SK-N-SH treated with all-trans-retinoic acid at 6 μM for 48 hours (cell line): ENCODE results near the gene MGLL.
A peak's percentile ranks its signal among the peaks of the same experiment; 100 is the strongest.

Source experiments
- ATAC-seq: fragments of 200-7000 bp; cut with Tn5 transposase; 3 replicates; pipeline ENCODE4 v1.9.1; 2020; ENCODE audit warnings: mild to moderate bottlenecking, moderate library complexity
- ARNTL ChIP-seq: fragments of 450-650 bp; formaldehyde crosslinking; IDR thresholded peaks from 2 replicates; pipeline ENCODE4 v1.5.0; 2020; ENCODE audit warnings: low read depth, mild to moderate bottlenecking, moderate library complexity, borderline replicate concordance
- BACH2 ChIP-seq: fragments of 250-450 bp; sonication (Bioruptor Pico); IDR thresholded peaks from 2 replicates; pipeline ENCODE4 v1.9.0; 2021; ENCODE audit warnings: mild to moderate bottlenecking, borderline replicate concordance
- CSDC2 ChIP-seq: fragments of 250-450 bp; sonication (Bioruptor Pico); IDR thresholded peaks from 2 replicates; pipeline ENCODE4 v1.5.0; 2020; ENCODE audit warnings: mild to moderate bottlenecking, moderate library complexity
- ESRRG ChIP-seq: fragments of 250-450 bp; sonication (Bioruptor Pico); IDR thresholded peaks from 2 replicates; pipeline ENCODE4 v1.6.1; 2021; ENCODE audit warnings: mild to moderate bottlenecking
- GLIS3 ChIP-seq: fragments of 250-450 bp; sonication (Bioruptor Pico); IDR thresholded peaks from 2 replicates; pipeline ENCODE4 v1.5.0; 2020; ENCODE audit warnings: mild to moderate bottlenecking, moderate library complexity
- ISL1 ChIP-seq: fragments of 250-450 bp; sonication (Bioruptor Pico); IDR thresholded peaks from 2 replicates; pipeline ENCODE4 v2.1.2; 2022; ENCODE audit warnings: mild to moderate bottlenecking, moderate library complexity
- OSR1 ChIP-seq: fragments of 250-450 bp; sonication (Bioruptor Pico); IDR thresholded peaks from 2 replicates; pipeline ENCODE4 v1.8.0; 2022; ENCODE audit warnings: moderate library complexity, mild to moderate bottlenecking, inconsistent platforms
- PPARA ChIP-seq: fragments of 250-450 bp; sonication (Bioruptor Pico); IDR thresholded peaks from 2 replicates; pipeline ENCODE4 v1.5.0; 2020; ENCODE audit warnings: mild to moderate bottlenecking, borderline replicate concordance
- RARB ChIP-seq: fragments of 250-450 bp; sonication (Bioruptor Pico); IDR thresholded peaks from 2 replicates; pipeline ENCODE4 v1.8.0; 2021; ENCODE audit warnings: mild to moderate bottlenecking, moderate library complexity
- SNAI2 ChIP-seq: fragments of 250-450 bp; sonication (Bioruptor Pico); IDR thresholded peaks from 2 replicates; pipeline ENCODE4 v1.5.0; 2020; ENCODE audit warnings: mild to moderate bottlenecking, moderate library complexity
- TCF4 ChIP-seq: fragments of 250-450 bp; sonication (Bioruptor Pico); IDR thresholded peaks from 2 replicates; pipeline ENCODE4 v1.8.0; 2021; ENCODE audit warnings: mild to moderate bottlenecking, moderate library complexity, borderline replicate concordance
- TOX ChIP-seq: fragments of 250-450 bp; sonication (Bioruptor Pico); IDR thresholded peaks from 2 replicates; pipeline ENCODE4 v1.8.0; 2021; ENCODE audit warnings: mild to moderate bottlenecking, moderate library complexity, borderline replicate concordance
- ZC3H10 ChIP-seq: fragments of 250-450 bp; sonication (Bioruptor Pico); IDR thresholded peaks from 2 replicates; pipeline ENCODE4 v1.5.1; 2021; ENCODE audit warnings: mild to moderate bottlenecking, moderate library complexity
- ZFP3 ChIP-seq: fragments of 250-450 bp; sonication (Bioruptor Pico); IDR thresholded peaks from 2 replicates; pipeline ENCODE4 v1.5.0; 2020; ENCODE audit warnings: mild to moderate bottlenecking, moderate library complexity
- ZFP30 ChIP-seq: fragments of 450-650 bp; formaldehyde crosslinking; IDR thresholded peaks from 2 replicates; pipeline ENCODE4 v1.5.0; 2022; ENCODE audit warnings: mild to moderate bottlenecking, moderate library complexity
- ZNF565 ChIP-seq: fragments of 450-650 bp; formaldehyde crosslinking; conservative IDR thresholded peaks from 2 replicates; pipeline ENCODE4 v1.5.0; 2020; ENCODE audit warnings: low read depth, mild to moderate bottlenecking, moderate library complexity
- ZNF70 ChIP-seq: fragments of 450-650 bp; formaldehyde crosslinking; IDR thresholded peaks from 2 replicates; pipeline ENCODE4 v1.5.0; 2020; ENCODE audit warnings: mild to moderate bottlenecking, moderate library complexity
- ZNF8 ChIP-seq: fragments of 450-650 bp; formaldehyde crosslinking; IDR thresholded peaks from 2 replicates; pipeline ENCODE4 v1.5.0; 2020; ENCODE audit warnings: mild to moderate bottlenecking, moderate library complexity
- TF ChIP-seq, protein P1 (sequence below): fragments of 250-450 bp; sonication (Bioruptor Pico); IDR thresholded peaks from 2 replicates; pipeline ENCODE4 v1.5.1; 2021; ENCODE audit warnings: mild to moderate bottlenecking, moderate library complexity
- TF ChIP-seq, protein P2 (sequence below): fragments of 250-450 bp; sonication (Bioruptor Pico); IDR thresholded peaks from 2 replicates; pipeline ENCODE4 v1.5.1; 2020; ENCODE audit warnings: low read depth, mild to moderate bottlenecking, moderate library complexity
- TF ChIP-seq, protein P3 (sequence below): fragments of 250-450 bp; sonication (Bioruptor Pico); IDR thresholded peaks from 2 replicates; pipeline ENCODE4 v1.8.0; 2021; ENCODE audit warnings: low read depth, mild to moderate bottlenecking, moderate library complexity, borderline replicate concordance
- TF ChIP-seq, protein P4 (sequence below): fragments of 250-450 bp; sonication (Bioruptor Pico); IDR thresholded peaks from 2 replicates; pipeline ENCODE4 v1.8.0; 2020; ENCODE audit warnings: mild to moderate bottlenecking, moderate library complexity, borderline replicate concordance

MGLL gene

DNA sequence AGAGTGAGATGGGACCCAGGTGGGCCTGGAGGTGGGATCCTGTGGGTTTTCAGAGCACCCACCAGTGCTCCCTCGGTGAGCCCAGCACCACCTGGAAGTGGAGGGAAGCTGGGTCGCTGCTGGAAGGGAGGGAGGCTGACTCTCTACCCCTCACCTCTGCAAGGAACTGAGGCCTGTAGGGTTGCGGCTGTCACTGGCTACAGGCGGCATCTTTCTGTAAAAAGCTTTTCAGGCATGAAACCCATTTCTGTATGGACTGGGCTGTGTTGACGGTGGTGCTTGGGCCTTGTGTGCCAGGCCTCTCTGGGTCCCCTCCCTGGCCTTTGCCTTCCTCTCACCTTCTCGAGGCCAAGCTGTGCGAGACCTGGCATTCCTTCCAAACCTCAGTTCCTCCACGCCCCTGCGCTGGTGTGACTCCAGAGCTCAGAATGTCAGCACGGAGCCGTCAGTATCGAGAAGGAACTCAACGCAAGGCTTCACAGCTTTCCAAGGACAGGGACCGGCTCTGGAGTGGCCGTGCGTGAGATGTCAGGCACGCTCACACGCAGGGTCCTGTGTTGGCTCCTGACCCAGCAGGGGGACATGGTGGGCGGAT is 133.0 kb downstream of the MGLL start:
- no peak for TF ChIP-seq ISL1
- no peak for TF ChIP-seq OSR1 (CRISPR knock-in tag)
- ATAC-seq: no peak

DNA sequence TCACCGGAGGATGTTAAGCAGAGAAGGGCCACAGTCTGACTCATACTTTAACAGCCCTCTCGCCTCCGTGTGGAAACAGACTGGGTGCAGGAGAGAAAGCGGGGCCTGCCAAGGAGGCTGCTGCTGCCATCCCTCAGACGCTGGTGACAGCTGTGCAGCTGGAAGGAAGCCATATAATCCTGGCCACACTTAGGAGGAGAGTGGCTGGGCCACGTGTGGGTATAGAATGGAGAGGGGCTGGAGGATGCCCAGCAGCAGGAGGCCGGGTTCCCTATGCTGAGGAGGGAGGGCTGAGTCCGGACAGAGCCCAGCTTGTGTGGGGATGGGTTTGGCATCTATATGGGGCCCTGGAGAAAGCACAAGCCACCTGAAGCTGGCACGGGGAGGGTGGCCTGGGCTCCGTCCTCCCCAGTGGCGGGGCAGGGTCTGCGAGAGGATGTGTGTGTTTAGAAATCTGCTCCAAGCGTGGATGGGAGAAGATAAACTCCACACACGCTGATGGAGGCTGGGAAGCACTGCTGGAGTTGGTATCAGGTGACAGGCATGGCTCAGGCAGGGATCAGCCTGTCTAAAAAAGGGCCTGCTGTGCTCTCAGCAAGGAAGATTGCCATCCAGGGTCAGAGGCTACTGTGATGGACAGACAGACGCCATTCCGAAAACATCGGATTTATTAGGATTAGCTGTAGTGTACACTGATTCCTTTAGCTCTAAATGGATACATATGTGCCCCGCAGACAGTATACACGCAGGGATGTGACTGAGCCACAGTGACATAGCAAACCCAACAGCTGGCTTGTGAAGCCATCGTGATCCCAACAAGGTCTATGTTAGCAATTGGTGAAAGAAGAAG is 133.7 kb downstream of the MGLL start:
- peak; percentile 31 for ATAC-seq
- TF ChIP-seq, protein P1, sequence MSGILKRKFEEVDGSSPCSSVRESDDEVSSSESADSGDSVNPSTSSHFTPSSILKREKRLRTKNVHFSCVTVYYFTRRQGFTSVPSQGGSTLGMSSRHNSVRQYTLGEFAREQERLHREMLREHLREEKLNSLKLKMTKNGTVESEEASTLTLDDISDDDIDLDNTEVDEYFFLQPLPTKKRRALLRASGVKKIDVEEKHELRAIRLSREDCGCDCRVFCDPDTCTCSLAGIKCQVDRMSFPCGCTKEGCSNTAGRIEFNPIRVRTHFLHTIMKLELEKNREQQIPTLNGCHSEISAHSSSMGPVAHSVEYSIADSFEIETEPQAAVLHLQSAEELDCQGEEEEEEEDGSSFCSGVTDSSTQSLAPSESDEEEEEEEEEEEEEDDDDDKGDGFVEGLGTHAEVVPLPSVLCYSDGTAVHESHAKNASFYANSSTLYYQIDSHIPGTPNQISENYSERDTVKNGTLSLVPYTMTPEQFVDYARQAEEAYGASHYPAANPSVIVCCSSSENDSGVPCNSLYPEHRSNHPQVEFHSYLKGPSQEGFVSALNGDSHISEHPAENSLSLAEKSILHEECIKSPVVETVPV: no peak
- TF ChIP-seq, all 23 proteins: peak for 0

DNA sequence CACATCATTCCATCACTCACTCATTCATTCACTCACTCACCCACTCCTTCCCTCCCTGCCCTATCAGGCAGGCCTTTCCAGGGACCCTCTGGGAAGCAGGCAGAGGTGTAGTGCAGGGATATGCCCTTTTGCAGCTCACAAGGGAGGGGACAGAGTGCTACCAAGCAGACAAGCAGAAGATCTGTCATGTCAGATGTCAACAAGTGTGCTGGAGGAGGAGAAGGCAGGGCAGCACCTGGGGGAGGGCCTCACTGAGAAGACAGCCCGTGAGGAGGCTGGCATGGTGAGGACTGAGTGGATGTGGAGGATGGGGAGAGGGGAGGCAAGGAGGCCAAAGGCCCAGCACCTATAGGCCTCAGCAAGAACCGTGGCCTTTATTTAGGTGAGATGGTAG is 134.3 kb downstream of the MGLL start:
- no peak for TF ChIP-seq PPARA
- no peak for TF ChIP-seq CSDC2
- no peak for TF ChIP-seq SNAI2 (CRISPR knock-in tag)
- TF ChIP-seq, protein P1: no peak
- TF ChIP-seq ZC3H10 (CRISPR knock-in tag): no peak
- TF ChIP-seq ZNF8 (CRISPR knock-in tag): no peak
- TF ChIP-seq GLIS3: no peak
- TF ChIP-seq ESRRG (CRISPR knock-in tag): no peak
- TF ChIP-seq, protein P2, sequence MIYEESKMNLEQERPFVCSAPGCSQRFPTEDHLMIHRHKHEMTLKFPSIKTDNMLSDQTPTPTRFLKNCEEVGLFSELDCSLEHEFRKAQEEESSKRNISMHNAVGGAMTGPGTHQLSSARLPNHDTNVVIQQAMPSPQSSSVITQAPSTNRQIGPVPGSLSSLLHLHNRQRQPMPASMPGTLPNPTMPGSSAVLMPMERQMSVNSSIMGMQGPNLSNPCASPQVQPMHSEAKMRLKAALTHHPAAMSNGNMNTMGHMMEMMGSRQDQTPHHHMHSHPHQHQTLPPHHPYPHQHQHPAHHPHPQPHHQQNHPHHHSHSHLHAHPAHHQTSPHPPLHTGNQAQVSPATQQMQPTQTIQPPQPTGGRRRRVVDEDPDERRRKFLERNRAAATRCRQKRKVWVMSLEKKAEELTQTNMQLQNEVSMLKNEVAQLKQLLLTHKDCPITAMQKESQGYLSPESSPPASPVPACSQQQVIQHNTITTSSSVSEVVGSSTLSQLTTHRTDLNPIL: no peak
- no peak for TF ChIP-seq ZNF565 (CRISPR knock-in tag)
- TF ChIP-seq ZFP3 (CRISPR knock-in tag): no peak
- no peak for TF ChIP-seq ISL1
- TF ChIP-seq OSR1 (CRISPR knock-in tag): no peak
- no peak for TF ChIP-seq TOX (CRISPR knock-in tag)
- TF ChIP-seq ZFP30 (CRISPR knock-in tag): no peak
- TF ChIP-seq BACH2 (CRISPR knock-in tag): no peak
- TF ChIP-seq ARNTL (CRISPR knock-in tag): no peak
- TF ChIP-seq TCF4 (CRISPR knock-in tag): no peak
- TF ChIP-seq, protein P3, sequence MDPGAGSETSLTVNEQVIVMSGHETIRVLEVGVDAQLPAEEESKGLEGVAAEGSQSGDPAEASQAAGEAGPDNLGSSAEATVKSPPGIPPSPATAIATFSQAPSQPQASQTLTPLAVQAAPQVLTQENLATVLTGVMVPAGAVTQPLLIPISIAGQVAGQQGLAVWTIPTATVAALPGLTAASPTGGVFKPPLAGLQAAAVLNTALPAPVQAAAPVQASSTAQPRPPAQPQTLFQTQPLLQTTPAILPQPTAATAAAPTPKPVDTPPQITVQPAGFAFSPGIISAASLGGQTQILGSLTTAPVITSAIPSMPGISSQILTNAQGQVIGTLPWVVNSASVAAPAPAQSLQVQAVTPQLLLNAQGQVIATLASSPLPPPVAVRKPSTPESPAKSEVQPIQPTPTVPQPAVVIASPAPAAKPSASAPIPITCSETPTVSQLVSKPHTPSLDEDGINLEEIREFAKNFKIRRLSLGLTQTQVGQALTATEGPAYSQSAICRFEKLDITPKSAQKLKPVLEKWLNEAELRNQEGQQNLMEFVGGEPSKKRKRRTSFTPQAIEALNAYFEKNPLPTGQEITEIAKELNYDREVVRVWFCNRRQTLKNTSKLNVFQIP (CRISPR knock-in tag): no peak
- no peak for TF ChIP-seq ZNF70
- ATAC-seq: no peak

DNA sequence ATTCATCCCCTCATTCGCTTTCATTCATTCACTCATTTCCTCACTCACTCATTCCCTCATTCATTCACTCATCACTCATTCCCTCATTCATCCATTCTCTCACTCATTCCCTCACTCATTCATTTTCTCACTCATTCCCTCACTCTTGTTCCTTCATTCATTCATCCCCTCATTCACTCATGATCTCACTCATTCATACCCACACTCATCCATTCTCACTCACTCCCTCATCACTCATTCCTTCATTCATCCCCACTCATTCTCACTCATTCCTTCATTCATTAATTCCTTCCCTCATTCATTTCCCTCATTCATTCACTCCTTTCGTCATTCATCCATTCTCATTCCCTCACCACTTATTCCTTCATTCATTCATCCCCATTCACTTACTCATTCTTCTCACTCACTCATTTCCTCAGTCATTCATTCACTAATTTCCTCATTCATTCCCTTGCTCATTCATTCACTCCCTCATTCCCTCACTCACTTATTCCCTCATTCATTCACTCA is 135.0 kb downstream of the MGLL start:
- ATAC-seq: no peak
- TF ChIP-seq SNAI2 (CRISPR knock-in tag) (no peak), BACH2 (CRISPR knock-in tag) (no peak), PPARA (no peak), ZFP30 (CRISPR knock-in tag) (no peak), ESRRG (CRISPR knock-in tag) (no peak), CSDC2 (no peak), GLIS3 (no peak), ZNF70 (no peak), TCF4 (CRISPR knock-in tag) (no peak), RARB (CRISPR knock-in tag) (no peak)
- TF ChIP-seq, protein P1: no peak
- TF ChIP-seq, protein P2: no peak
- TF ChIP-seq, protein P4, sequence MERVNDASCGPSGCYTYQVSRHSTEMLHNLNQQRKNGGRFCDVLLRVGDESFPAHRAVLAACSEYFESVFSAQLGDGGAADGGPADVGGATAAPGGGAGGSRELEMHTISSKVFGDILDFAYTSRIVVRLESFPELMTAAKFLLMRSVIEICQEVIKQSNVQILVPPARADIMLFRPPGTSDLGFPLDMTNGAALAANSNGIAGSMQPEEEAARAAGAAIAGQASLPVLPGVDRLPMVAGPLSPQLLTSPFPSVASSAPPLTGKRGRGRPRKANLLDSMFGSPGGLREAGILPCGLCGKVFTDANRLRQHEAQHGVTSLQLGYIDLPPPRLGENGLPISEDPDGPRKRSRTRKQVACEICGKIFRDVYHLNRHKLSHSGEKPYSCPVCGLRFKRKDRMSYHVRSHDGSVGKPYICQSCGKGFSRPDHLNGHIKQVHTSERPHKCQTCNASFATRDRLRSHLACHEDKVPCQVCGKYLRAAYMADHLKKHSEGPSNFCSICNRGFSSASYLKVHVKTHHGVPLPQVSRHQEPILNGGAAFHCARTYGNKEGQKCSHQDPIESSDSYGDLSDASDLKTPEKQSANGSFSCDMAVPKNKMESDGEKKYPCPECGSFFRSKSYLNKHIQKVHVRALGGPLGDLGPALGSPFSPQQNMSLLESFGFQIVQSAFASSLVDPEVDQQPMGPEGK (CRISPR knock-in tag): no peak
